Vagina (tissue), 2 donors: ENCODE results near the gene KCNIP4. TPM values are rescaled to one million over a fixed set of nuclear protein-coding genes. Genes with fewer than 3 reads are reported as not detected.

ENCODE experiments used
- DNase-seq, 2 donors: peaks; one replicate each; pipeline ENCODE4 v3.0.0-alpha.2; 2017; ENCODE audit errors: extremely low spot score in 2 of 2
- H3K27ac ChIP-seq: fragments of 200-600 bp; sonication (generic); one replicate; pipeline ENCODE4 v1.5.1; 2019
- H3K27me3 ChIP-seq: fragments of 200-600 bp; sonication (generic); one replicate; pipeline ENCODE4 v1.5.1; 2019
- H3K36me3 ChIP-seq, 2 donors: fragments of 200-600 bp; sonication (generic); one replicate each; pipeline ENCODE4 v1.5.1; 2017 to 2019
- H3K4me1 ChIP-seq: fragments of 200-600 bp; sonication (generic); one replicate; pipeline ENCODE4 v1.5.1; 2019
- H3K4me3 ChIP-seq, 2 donors: fragments of 200-600 bp; sonication (generic); 1 replicate in 1 of 2; 2 replicates in 1 of 2; pipeline ENCODE4 v1.5.1; 2016 to 2019
- H3K9me3 ChIP-seq: fragments of 200-600 bp; sonication (generic); one replicate; pipeline ENCODE4 v1.5.1; 2019
- POLR2A ChIP-seq, 2 donors: fragments of 450-650 bp; IDR thresholded peaks; one replicate each; pipeline ENCODE4 v1.6.1; 2017; ENCODE audit warnings: antibody characterized with exemption in 2 of 2, mild to moderate bottlenecking in 2 of 2, moderate library complexity in 2 of 2
- POLR2AphosphoS5 ChIP-seq, 2 donors: sonication (generic); formaldehyde crosslinking; IDR thresholded peaks; one replicate each; pipeline ENCODE4 v1.9.0; 2017; ENCODE audit warnings: antibody characterized with exemption in 2 of 2, mild to moderate bottlenecking in 2 of 2, low read depth in 1 of 2; ENCODE audit not compliant: insufficient read depth in 1 of 2
- intact Hi-C: fragments of 100-400 bp; cut with DNase I; formaldehyde crosslinking; loops from one replicate; pipeline ENCODE4 v1.15.1; 2023
- total RNA-seq: library from RNA; depleted of rRNA; stranded (reverse); fragments of >200 nt; gene quantifications from one replicate; pipeline ENCODE4 v1.2.3, GENCODE V29; 2016
- TF ChIP-seq, protein P1 (sequence below), 3 experiments: fragments of 450-650 bp in 2 of 3; fragments of 200-600 bp in 1 of 3; sonication (generic) in 1 of 3; IDR thresholded peaks; one replicate each; pipeline ENCODE4 v1.5.1; 2017 to 2019; ENCODE audit warnings: antibody characterized with exemption in 3 of 3, mild to moderate bottlenecking in 2 of 3, moderate library complexity in 2 of 3

The KCNIP4 gene
- total RNA-seq, 1 donor from 2014 or later = not detected

GRCh38 chr4:21512353-21512752, 436.2 kb downstream of the KCNIP4 start:
- intact Hi-C loops = no loop called here
- TF ChIP-seq, protein P1, sequence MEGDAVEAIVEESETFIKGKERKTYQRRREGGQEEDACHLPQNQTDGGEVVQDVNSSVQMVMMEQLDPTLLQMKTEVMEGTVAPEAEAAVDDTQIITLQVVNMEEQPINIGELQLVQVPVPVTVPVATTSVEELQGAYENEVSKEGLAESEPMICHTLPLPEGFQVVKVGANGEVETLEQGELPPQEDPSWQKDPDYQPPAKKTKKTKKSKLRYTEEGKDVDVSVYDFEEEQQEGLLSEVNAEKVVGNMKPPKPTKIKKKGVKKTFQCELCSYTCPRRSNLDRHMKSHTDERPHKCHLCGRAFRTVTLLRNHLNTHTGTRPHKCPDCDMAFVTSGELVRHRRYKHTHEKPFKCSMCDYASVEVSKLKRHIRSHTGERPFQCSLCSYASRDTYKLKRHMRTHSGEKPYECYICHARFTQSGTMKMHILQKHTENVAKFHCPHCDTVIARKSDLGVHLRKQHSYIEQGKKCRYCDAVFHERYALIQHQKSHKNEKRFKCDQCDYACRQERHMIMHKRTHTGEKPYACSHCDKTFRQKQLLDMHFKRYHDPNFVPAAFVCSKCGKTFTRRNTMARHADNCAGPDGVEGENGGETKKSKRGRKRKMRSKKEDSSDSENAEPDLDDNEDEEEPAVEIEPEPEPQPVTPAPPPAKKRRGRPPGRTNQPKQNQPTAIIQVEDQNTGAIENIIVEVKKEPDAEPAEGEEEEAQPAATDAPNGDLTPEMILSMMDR (IDR thresholded peaks at IDR 0.05) = peak; percentile 36 to 57 (median 55)
- no peak for TF ChIP-seq POLR2AphosphoS5 (IDR thresholded peaks at IDR 0.05; ENCODE audit: insufficient read depth in 1 of 2, low read depth in 1 of 2)
- DNase-seq = no peak
- Histone ChIP-seq H3K27me3 (no peaks in the 10 kb centered on the region), H3K27ac (no peak overlapping the region), H3K4me3 (no peak overlapping the region), H3K36me3 (no peaks in the 10 kb centered on the region), H3K9me3 (no peaks in the 10 kb centered on the region), H3K4me1 (no peaks in the 10 kb centered on the region)

DNA sequence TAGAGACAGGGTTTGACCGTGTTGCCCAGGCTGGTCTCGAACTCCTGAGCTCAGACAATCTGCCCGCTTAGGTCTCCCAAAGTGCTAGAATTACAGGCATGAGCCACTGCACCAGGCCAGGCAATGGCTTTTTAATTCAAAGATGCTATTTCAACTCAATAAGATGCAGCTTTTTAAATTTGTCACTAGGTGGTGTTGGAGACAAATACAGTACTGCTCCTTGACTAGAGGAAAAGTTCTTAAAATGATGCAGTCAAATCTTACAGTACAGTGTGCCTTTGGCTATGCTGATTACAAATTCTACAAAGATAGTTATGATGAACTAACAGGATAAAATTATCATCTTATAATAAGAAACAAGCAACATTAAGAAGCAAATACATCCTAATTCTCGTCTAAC, 441.1 kb downstream of the KCNIP4 start:
- no peak for TF ChIP-seq POLR2A (IDR thresholded peaks at IDR 0.05)
- TF ChIP-seq POLR2AphosphoS5 (IDR thresholded peaks at IDR 0.05; ENCODE audit: insufficient read depth in 1 of 2, low read depth in 1 of 2) = no peak
- TF ChIP-seq, protein P1 (IDR thresholded peaks at IDR 0.05) = no peak
- Histone ChIP-seq H3K27me3 (no peaks in the 10 kb centered on the region), H3K9me3 (no peaks in the 10 kb centered on the region), H3K27ac (no peak overlapping the region), H3K4me1 (no peaks in the 10 kb centered on the region), H3K4me3 (no peak overlapping the region), H3K36me3 (no peaks in the 10 kb centered on the region)
- intact Hi-C loops = no loop called here
- no peak for DNase-seq

GRCh38 chr4:21490682-21491081, 457.9 kb downstream of the KCNIP4 start:
- Histone ChIP-seq H3K36me3 (no peaks in the 10 kb centered on the region), H3K9me3 (no peaks in the 10 kb centered on the region), H3K4me3 (no peak overlapping the region), H3K27me3 (no peaks in the 10 kb centered on the region), H3K4me1 (no peaks in the 10 kb centered on the region), H3K27ac (no peak overlapping the region)
- TF ChIP-seq POLR2A (IDR thresholded peaks at IDR 0.05) (no peak), POLR2AphosphoS5 (IDR thresholded peaks at IDR 0.05; ENCODE audit: insufficient read depth in 1 of 2, low read depth in 1 of 2) (no peak)
- TF ChIP-seq, protein P1 (IDR thresholded peaks at IDR 0.05) = no peak
- intact Hi-C loops = no loop called here
- DNase-seq = no peak

DNA sequence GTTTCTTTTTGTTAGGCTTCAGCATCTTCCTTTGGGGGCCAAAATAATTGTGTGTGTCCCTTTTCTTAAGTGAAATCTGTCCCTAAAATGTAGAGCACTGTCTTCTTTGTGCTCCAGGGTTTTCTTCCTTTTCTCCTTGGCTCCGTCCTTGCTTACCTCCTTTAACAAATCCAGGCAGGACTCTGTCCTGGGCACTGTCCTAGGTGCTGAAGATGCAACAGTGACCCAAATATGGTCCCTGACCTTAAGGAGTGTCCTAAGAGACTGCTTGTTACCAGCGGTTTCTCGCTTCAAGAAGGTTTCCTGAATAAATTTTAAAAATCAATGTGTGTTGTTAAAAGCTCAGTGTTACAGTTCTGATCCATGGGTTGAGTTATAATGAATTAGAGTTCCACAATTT, 471.8 kb downstream of the KCNIP4 start:
- TF ChIP-seq, protein P1 (IDR thresholded peaks at IDR 0.05) = no peak
- TF ChIP-seq POLR2A (IDR thresholded peaks at IDR 0.05) (no peak), POLR2AphosphoS5 (IDR thresholded peaks at IDR 0.05; ENCODE audit: insufficient read depth in 1 of 2, low read depth in 1 of 2) (no peak)
- no peaks in the 10 kb centered on the region for H3K27me3 ChIP-seq
- H3K27ac ChIP-seq = no peak overlapping the region
- no peaks in the 10 kb centered on the region for H3K4me1 ChIP-seq
- intact Hi-C loops = no loop called here
- no peak overlapping the region for H3K4me3 ChIP-seq
- H3K9me3 ChIP-seq = no peaks in the 10 kb centered on the region
- DNase-seq = no peak
- no peaks in the 10 kb centered on the region for H3K36me3 ChIP-seq

- no peaks in the 10 kb centered on the region for H3K36me3 ChIP-seq
- intact Hi-C loops = no loop called here
- H3K9me3 ChIP-seq = no peaks in the 10 kb centered on the region
Observed at GRCh38 chr4:21474195-21474594, 474.4 kb downstream of the KCNIP4 start.

More at GRCh38 chr4:21474195-21474594, 474.4 kb downstream of the KCNIP4 start:
- H3K4me3 ChIP-seq = no peak overlapping the region
- TF ChIP-seq POLR2A (IDR thresholded peaks at IDR 0.05) (no peak), POLR2AphosphoS5 (IDR thresholded peaks at IDR 0.05; ENCODE audit: insufficient read depth in 1 of 2, low read depth in 1 of 2) (no peak)
- TF ChIP-seq, protein P1 (IDR thresholded peaks at IDR 0.05) = no peak
- peaks cover 6% of the 10 kb centered on the region for H3K4me1 ChIP-seq
- no peaks in the 10 kb centered on the region for H3K27me3 ChIP-seq
- DNase-seq = no peak
- H3K27ac ChIP-seq = no peak overlapping the region
